HG03108 (cell line): Measurements from ENCODE around the gene USH2A.

Experiments
- ATAC-seq: cut with Tn5 transposase; IDR thresholded peaks from one replicate; pipeline ENCODE4 v1.9.1; 2021; ENCODE audit warnings: moderate library complexity; ENCODE audit not compliant: unreplicated experiment

Gene USH2A

DNA sequence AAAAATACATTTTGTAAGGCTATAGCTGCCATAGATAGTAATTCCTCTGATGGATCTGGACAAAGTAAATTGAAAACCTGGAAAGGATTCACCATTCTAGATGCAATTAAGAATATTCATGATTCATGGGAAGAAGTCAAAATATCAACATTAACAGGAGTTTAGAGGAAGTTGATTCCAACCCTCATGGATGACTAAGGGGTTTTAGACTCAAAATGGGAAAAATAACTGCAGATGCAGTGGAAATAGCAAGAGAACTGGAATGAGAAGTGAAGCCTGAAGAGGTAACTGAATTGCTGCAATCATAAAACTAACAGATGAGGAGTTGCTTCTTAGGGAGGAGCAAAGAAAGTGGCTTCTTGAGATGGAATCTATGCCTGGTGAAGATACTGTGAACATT, 625.4 kb downstream of the USH2A start:
- ATAC-seq: no peak

- ATAC-seq: no peak
These were observed 629.1 kb downstream of the USH2A start for GRCh38 chr1:215794156-215794555.

- ATAC-seq: no peak
These were observed 630.1 kb downstream of the USH2A start for GRCh38 chr1:215793180-215793579.

- no peak for ATAC-seq
These were observed 630.8 kb downstream of the USH2A start for GRCh38 chr1:215792446-215792845.

DNA sequence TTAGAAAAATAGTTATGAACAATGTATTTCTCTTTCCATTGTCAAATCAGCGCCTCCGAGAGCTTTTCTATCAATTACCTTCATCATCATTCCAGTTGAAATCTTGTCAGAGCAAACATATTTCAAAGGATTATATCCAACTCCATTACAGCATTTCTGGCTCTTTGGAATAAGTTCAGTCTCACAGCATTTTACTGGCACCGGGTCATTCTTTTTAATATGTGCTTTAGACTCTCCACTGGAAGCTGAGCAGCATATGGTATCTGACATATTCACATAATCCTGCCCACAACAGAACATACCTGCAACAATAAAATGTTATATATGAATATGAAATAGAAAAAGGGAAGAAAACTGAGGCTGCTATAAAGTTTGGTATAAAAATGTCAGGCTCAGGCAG, 633.3 kb downstream of the USH2A start:
- no peak for ATAC-seq

DNA sequence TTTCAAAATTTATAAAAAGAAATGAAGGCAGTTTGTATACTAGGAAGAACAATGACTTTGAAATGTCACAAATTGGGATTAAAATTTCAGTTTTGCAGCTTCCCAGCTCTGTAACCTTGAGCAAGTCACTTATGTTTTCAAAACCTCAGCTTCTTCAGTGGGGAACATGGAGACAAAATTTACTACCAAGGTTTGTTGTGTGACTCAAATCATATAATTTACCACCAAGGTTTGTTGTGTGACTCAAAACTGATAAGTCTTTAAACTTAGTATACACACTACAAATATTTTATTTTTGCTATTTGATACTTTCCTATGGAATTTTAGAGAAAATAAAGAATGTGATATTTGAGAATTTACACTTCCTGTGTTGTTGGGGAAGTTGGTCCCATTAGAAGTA, 636.3 kb downstream of the USH2A start:
- ATAC-seq: no peak

DNA sequence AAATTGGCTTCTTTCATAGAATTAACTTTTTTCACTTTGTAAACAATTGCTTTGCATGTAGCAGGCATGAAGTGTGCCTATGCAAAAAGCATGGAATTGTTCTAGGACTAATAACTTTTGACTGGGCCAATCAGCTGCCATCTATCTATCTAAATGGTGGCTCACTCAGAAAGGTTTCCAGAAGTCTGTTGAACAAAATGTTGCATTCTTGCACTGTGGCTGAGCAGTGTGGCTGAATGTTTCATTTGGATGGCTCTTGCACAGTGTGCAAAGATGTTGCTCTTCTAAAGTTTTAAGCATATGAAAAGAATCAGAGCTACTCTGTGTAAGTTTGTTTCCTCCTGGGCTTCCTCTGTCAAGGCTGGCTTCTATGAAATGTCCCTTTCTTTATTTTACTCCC, 642.6 kb downstream of the USH2A start:
- no peak for ATAC-seq

GRCh38 chr1:215780139-215780538, 643.1 kb downstream of the USH2A start:
- no peak for ATAC-seq

- no peak for ATAC-seq
These were observed 643.5 kb downstream of the USH2A start for GRCh38 chr1:215779729-215780128.

DNA sequence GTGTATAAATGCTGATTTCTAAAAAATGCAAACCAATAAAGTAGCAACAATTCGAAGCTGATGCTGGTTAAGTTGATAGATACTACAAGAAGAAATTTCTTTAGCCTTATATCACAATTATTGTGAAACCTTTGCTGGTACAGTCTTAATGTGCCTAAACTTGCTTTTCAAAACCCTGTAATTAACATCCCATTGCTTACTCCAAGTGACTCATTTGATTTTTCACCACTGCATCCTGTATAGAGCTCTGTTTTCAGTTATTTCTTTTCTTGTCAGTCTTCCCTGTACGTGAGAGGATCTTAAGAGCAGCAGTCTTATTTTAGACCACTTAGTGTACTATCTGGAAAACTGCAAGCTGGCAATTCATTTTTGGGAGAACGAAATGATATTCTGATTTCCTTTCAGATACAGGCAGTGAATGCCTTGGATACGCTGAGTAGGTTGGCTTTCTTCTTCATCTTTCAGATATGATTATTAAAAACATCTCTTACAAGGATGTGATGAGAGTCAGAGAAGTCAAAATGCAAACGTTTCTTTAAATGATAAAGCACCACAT, 645.8 kb downstream of the USH2A start:
- ATAC-seq: no peak

GRCh38 chr1:215776336-215776735, 646.9 kb downstream of the USH2A start:
- no peak for ATAC-seq

DNA sequence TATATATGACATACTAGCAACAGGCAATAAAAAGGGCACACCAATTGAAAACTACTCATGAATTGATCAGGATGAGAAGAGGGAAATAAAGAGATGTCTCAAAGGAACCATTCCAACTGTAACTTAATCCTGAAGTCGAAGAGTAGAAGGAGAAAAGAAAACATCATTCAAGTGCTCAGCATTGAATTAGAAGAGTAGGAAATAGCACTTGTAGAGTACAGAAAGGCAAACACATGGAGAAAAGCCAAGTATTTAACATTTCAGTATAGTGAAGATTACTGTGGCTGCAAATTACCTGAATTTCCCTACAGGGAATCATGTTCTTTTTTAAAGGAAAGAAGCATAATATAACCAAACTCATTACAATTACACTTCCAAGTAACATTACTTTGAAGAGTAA, 651.1 kb downstream of the USH2A start:
- no peak for ATAC-seq

- ATAC-seq: no peak
These were observed 654.9 kb downstream of the USH2A start for GRCh38 chr1:215768303-215768702.

- ATAC-seq: no peak
These were observed 655.5 kb downstream of the USH2A start for GRCh38 chr1:215767761-215768160.

DNA sequence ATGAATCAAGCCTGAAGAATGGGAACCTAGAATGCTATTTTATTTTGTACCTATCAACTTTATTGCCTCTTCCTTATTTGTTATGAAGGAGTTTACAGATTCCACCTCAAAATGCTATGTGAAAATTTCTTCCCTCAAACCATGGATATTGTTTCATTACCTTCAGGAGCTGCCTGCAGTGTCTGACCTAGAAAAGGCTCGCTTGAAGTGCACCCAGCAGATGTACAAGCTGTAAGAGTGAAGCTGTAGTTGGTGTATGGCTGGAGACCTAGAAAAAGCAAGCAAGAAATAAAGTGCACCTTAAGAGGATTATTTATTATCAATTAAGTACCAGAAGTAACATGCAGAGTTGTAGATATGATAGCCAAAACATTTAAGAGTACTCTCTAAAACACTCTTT, 656.7 kb downstream of the USH2A start:
- ATAC-seq: no peak

DNA sequence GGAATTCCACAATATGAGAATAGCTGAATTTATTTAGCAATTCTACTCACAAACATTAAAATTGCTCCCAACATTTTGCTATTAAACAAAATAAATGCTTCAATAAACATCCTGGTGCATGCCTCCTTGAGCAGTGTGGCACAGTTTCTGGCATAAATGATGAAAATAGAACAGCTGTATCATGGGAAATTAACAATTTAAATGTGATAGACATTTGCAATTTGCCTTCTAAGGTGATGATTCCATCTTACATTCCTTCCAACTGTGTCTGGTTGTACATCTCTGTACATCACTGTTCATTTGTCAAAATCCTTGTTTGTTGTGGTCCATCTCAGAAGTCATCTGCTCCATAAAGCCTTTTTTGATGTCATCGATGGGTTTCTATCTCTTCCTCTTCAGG, 657.4 kb downstream of the USH2A start:
- no peak for ATAC-seq

GRCh38 chr1:215761446-215761845, 661.8 kb downstream of the USH2A start:
- no peak for ATAC-seq

DNA sequence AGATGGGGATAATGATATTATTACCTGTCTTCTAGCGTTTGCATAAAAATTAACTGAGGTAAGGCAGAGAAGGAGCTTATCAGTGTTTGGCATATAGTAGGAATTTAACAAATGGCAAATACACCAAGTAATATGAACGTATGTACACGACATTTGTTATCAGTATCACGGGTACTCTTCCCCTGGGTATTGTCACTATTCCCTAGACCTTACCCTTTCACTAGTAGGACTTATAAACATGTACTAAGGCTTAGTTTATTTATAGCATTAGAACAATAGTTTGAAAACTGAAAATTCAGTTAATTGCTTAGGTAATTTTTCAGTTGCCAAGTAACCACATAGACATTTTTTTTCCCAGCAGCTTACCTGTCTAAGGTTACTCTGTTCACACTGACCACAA, 669.1 kb downstream of the USH2A start:
- ATAC-seq: no peak

GRCh38 chr1:215749414-215749813, 673.8 kb downstream of the USH2A start:
- ATAC-seq: no peak

DNA sequence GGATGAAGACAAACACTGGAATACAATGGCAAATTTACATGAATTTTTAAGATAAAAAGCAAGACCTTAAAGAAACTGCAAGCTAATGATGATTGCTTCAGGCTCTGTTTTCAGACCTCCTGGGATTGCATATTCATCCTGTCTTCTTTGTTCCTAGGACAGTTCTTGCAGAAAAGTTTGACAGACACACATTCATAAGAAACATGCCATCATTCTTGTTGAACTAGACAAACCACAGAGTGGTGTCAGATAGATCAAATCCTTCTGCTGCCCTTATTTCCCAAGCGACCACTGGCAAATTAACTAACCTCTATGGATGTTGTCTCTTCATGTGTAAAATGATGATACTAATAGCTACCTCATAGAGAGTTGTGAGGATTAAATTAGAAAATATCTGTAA, 674.8 kb downstream of the USH2A start:
- ATAC-seq: no peak

DNA sequence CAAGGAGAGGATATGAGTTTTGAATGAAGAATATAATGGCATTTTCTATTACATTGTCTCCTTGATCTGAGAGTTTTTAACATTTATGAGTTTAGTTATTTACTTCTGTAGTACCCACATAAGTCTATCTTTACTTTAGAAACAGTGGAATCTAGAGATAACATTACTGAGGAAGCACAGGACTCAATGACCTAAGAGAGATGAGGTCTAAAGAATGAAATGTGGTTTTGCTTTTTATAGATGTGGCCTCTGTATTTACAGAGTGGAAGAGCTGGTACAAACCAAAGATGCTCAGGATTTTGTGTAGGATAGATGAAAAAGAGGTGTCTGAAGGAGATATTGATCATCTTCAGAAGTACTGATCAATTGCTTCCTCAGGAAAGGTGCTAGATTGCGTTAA, 678.8 kb downstream of the USH2A start:
- no peak for ATAC-seq

DNA sequence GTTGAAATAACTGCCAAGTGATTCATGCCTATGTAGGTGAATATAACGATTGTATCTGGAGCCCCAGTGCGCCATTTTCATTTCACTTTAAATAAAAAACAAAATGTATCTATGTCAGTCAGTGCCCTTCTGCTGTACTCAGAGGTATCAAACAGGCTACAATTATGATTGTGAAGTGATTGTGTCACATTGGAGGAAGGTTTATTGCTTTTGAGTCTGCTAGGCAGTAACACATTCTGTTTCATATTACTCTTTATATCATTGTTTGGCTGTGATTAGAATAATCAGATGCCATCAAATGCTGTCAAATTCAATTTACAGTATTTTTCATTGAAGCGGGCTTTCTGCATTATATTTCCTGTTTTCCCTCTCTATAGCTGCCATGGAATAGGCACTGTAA, 684.2 kb downstream of the USH2A start:
- no peak for ATAC-seq

- no peak for ATAC-seq
These were observed 691.5 kb downstream of the USH2A start for GRCh38 chr1:215731699-215732098.

- no peak for ATAC-seq
These were observed 692.6 kb downstream of the USH2A start for GRCh38 chr1:215730600-215730999.
